Measurements from ENCODE around the gene MSI2. TPM values are rescaled to one million over a fixed set of nuclear protein-coding genes. Genes with fewer than 3 reads are reported as not detected.

MSI2 gene
- total and polyA plus RNA-seq, 2 donors (not counting 3 experiments of a cell fraction or from before 2014, with no cell fraction given), result 20.9 to 59.3 TPM

DNA sequence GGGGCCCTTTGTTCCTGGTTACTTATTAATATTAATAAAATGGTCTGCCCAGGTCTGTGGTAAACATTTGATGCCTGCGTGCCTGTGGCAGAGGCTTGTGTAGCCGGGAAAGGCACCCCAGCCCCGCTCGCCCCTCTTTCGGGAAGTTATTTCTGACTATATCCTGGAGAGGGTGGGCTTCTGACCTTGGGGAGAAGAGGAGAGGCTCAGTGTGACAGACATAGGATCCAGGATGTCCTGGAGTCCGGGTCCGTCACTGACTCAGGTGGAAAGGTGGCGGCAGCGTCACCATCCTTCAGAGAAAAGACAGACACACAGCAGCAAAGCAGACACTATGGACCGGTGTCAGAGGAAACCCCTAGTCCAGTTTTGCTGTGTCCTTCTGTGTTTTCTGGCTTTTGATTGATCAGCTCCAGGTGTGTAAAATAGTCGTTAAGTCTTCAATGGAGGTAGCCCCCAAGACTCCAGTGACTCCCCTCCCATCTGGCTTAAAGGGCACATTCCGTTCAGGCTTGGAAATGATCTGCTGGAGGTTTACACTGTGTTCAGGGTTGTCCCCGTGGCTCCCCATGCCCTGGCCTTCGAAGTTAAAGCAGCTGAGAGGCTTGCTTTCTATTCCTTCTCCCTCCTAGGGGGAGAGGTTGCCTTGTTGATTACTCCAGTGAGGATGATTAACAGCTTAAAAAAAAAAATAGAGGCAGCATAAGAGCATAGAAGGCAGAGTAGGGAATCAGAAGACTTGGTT lies 407.2 kb downstream of the MSI2 start:
- DNase-seq (ENCODE audit: low read depth, low spot score) (no peak), FAIRE-seq (peak; percentile 49)
- H3K27ac ChIP-seq (ENCODE audit: insufficient read depth, low read depth, low read length), result peak overlapping the region; percentile 87
- ChIA-PET POLR2A (no interaction called here), CTCF (interaction anchor here (0.6 to 3.1 kb wide), 10 partner anchors 9 to 533 kb away, joined by 3 to 29 read pairs (median 4); no protein-coding TSS in a partner anchor)
- H3K4me1 ChIP-seq (ENCODE audit: control insufficient read depth, extremely low read depth, insufficient read depth, low read length), result peaks cover 13% of the 10 kb centered on the region
- H3K9me3 ChIP-seq (replicated peaks; ENCODE audit: control insufficient read depth, insufficient read depth, low read length), result no peaks in the 10 kb centered on the region
- H3K9me1 ChIP-seq (replicated peaks; ENCODE audit: control insufficient read depth, extremely low read depth, insufficient read depth, low read length), result no peaks in the 10 kb centered on the region
- intact Hi-C loops (cut with micrococcal nuclease) (loop anchor here (2.0 to 5.0 kb wide), 3 partner anchors 67 to 1071 kb away; partner anchors contain the start of genes MSI2 and NOG), dilution Hi-C loops (cut with MboI; ENCODE audit: extremely low pct_ligation_motif_present, low sequenced_read_pairs) (no loop called here)
- H4K20me1 ChIP-seq (replicated peaks; ENCODE audit: control insufficient read depth, extremely low read depth, insufficient read depth, low read length), result no peaks in the 10 kb centered on the region
- H3K36me3 ChIP-seq (ENCODE audit: control insufficient read depth in 2 of 2, extremely low read depth in 1 of 2, insufficient read depth in 2 of 2, low read length in 2 of 2), result no peaks in the 10 kb centered on the region
- H3K9ac ChIP-seq (replicated peaks; ENCODE audit: extremely low read depth, insufficient read depth, low read length), result peak overlapping the region; percentile 53
- no peak for TF ChIP-seq JUN (IDR thresholded peaks at IDR 0.05; ENCODE audit: borderline replicate concordance, insufficient read depth, insufficient read length, low read depth)
- TF ChIP-seq POLR2A (IDR thresholded peaks at IDR 0.05; ENCODE audit: low read depth, low read length), result no peak
- TF ChIP-seq MYC (IDR thresholded peaks at IDR 0.05; ENCODE audit: low read depth, low read length), result no peak
- TF ChIP-seq GATA2 (IDR thresholded peaks at IDR 0.05; ENCODE audit: insufficient read depth, insufficient read length, low read depth, low read length), result no peak
- TF ChIP-seq CTCF (IDR thresholded peaks at IDR 0.05; ENCODE audit: extremely low read depth in 1 of 2, insufficient read depth in 1 of 2, low read depth in 1 of 2, low read length in 2 of 2), result no peak
- no peak for TF ChIP-seq EZH2 (IDR thresholded peaks at IDR 0.05; ENCODE audit: borderline replicate concordance, low read depth, low read length, severe bottlenecking)
- TF ChIP-seq, protein P1, sequence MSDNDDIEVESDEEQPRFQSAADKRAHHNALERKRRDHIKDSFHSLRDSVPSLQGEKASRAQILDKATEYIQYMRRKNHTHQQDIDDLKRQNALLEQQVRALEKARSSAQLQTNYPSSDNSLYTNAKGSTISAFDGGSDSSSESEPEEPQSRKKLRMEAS (IDR thresholded peaks at IDR 0.05; ENCODE audit: insufficient read depth, insufficient read length), result no peak
- no peak for TF ChIP-seq FOS (IDR thresholded peaks at IDR 0.05; ENCODE audit: borderline replicate concordance, insufficient read depth, low read length)
- TF ChIP-seq POLR2AphosphoS5 (IDR thresholded peaks at IDR 0.05; ENCODE audit: insufficient read depth, low read depth, low read length), result no peak
- no peaks in the 10 kb centered on the region for H3K79me2 ChIP-seq (ENCODE audit: control insufficient read depth, insufficient read depth, low read length)
- H2AFZ ChIP-seq (ENCODE audit: low read depth, low read length), result peak overlapping the region; percentile 65
- BruUV-seq (replicated peaks), result TSS peak; percentile 83
- H3K4me3 ChIP-seq (replicated peaks in 1 of 3; ENCODE audit: insufficient read depth in 1 of 3, low read depth in 1 of 3, low read length in 3 of 3), result no peak overlapping the region
- peak overlapping the region; percentile 37 for H3K4me2 ChIP-seq (ENCODE audit: insufficient read depth, low read length)
- no peaks in the 10 kb centered on the region for H3K27me3 ChIP-seq (ENCODE audit: control insufficient read depth in 2 of 2, insufficient read depth in 2 of 2, low read length in 2 of 2)

Measured in endothelial cell of umbilical vein (primary cell).